ENCODE measurements around the gene HDC. TPM values are rescaled to one million over a fixed set of nuclear protein-coding genes. Genes with fewer than 3 reads are reported as not detected.

Gene HDC
- total RNA-seq, 2 experiments from 2014 or later: 0.19 to 0.21 TPM

DNA sequence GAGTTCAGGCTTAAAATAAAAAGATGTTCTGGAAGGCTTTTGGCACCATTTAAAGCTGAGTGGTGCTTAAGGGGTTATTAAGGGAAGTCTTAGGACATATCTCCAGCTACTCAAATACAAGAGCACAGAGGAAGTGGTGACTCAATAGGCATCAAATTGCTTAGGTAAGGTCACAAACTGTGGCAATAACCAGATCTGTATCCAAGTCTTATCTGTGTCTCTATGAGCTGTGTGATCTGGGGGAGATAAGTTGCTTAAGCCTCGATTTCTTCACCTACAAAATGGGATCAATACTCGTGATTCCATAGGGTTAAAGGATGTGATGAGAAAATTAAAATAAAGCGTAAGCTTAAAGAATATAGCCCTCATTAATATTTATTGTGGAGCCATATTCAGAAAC is 7.6 kb downstream of the HDC start:
- ChIA-PET POLR2A (interaction anchor here (1.1 to 4.2 kb wide), 3 partner anchors 9 to 120 kb away, joined by 3 to 13 read pairs (median 6); no protein-coding TSS in a partner anchor), CTCF (interaction anchor here (0.6 kb wide), 1 partner anchor 106 kb away, joined by 3 read pairs; no protein-coding TSS in a partner anchor)

DNA sequence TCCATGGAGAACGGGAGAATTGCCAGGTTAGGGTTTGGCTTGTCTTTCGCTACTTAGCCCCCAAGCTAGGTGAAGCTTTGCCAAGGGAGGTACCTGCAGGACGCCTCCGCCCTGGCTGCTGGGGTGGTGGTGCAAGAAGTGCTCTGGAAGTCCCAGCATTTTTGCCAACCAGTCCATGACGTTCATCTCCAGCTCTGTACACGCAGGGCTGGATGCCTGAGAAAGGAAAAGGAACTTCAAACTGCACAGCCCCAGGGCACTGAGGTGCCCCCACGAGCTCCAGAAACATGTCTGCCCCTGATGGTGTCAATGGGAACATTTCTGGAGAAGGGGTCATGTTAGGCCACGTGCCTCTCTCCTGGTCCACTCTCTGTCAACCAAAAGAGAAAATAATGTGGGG is 8.2 kb downstream of the HDC start:
- ChIA-PET CTCF (interaction anchor here (0.6 kb wide), 1 partner anchor 50 kb away, joined by 3 read pairs; no protein-coding TSS in a partner anchor), POLR2A (interaction anchor here (1.1 to 4.2 kb wide), 3 partner anchors 9 to 120 kb away, joined by 3 to 13 read pairs (median 6); no protein-coding TSS in a partner anchor)

DNA sequence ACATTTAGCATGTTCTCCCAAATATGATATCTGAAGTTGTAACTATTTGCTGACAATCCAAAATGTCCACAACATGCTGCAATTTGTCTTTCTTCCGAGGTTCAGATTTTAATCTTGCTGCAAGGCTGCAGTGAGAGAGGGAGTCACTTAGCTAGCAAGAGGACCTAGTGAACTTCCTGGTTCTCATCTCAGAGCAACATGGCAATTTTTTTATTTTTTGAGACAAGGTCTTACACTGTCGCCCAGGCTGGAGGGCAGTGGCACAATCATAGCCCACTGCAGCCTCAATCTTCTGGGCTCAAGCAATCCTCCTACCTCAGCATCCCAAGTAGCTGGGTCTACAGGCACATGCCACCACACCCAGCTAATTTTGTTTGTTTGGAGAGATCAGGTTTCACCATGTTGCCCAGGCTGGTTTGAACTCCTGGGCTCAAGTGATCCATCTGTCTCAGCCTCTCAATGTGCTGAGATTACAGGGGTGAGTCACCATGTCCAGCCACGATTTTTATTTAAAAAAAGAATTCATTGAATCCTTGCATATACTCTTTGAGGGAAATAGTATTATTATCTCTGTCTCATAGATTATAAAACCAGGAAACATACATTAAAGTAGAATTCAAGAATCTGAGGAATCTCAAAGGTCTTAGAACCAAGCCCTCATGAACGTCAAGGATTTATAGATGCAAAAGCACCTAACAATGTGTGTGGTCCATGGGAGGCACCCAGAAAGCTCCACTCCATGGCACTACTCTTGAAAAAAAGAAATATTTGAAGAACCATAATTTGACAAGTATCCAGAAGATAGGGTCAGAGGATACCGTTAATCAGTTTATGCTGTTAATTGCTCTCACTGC is 9.1 kb downstream of the HDC start:
- ChIA-PET CTCF (no interaction called here), POLR2A (no interaction called here)

DNA sequence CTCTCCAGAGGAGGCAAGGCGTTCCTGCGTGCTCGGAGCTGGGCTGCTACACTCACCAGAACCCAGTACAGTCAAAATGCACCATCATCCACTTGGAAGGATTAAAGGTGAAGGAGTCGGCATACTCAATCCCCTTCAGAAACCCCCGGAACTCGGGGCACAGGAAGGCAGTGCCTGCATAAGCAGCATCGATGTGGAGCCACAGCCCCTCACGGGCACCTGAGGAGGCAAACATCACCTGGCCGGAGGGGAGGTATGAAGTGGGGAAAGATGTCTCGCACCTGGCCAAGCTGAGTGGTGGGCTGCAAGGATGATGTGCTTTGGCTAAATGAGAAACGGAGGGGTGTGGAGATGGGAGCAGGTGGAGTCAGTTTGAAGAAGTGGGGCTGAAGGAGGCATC is 13.0 kb downstream of the HDC start:
- ChIA-PET CTCF (no interaction called here), POLR2A (no interaction called here)

DNA sequence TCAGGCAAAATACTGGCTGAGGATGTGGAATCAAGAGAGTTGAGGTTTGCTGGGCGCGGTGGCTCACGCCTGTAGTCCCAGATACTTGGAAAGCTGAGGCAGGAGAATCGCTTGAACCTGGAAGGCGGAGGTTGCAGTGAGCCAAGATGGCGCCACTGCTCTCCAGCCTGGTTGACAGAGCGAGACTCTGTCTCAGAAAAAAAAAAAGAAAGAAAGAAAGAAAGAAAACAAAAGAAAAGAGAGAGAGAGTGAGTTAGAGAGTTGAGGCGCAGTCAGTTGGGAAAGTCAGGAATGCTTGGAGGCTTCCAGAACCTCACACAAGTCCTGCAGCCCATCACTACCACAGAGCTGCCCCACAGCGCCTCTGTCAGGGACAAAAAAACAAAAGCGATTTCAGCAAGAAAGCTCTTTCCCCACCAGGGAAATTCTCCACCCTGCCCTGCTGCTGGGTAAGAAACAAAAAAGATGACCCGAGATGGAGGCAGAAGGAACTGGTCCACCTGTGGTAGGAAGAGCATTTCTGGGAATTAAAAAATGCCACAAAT is 13.8 kb downstream of the HDC start:
- POLR2A ChIA-PET: no interaction called here
- CTCF ChIA-PET: no interaction called here

DNA sequence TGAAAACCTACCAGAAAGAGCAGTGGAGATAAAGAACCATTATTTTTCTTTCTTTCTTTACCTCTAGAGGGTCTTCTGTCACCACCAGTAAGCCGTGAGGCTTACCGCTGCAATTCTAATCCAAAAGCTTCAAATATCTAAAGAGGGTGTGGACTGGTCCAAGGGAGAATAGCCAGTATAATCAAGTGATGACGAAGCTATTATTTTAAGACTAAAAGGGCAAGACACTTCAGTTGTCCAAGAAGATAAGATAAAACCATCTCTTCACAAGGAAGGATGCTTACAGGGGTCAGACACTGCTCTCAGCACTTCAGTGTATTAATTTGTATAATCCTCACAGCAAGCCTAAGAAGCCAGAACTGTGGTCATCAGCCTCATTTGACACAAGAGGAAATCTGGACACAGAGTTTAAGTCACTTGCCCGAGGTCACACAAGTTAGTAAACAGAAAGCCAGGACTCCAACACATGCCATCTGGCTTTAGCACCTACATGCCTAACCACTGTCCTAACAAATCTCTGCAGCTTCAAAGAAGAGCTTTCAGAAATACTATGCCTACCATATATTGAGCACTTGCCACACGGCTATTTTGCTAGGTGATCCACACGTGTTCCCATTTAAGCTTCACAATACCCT is 14.6 kb downstream of the HDC start:
- CTCF ChIA-PET: interaction anchor here (2.6 kb wide), 1 partner anchor 10 kb away, joined by 10 read pairs; no protein-coding TSS in a partner anchor

DNA sequence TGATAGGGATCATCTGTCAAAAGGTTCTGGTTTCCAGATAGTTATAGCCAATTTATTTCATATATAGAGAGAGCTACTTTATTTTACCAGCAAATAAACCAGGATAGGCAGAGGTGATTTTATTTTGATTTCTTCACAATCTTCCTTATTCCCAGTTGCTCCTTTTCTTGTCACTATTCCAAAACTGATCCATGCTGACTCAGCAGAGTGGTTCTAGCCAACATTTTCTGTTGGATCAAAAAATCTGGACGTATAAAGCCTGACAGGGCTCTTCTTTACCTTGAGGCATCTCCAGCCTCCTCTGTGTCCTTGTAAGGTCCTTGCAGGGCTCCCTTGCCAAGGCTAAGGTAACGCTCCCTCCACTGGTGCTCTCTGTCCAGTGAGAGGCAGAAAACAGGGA is 15.8 kb downstream of the HDC start:
- ChIA-PET POLR2A (interaction anchor here (1.7 to 2.7 kb wide), 2 partner anchors 10 to 13 kb away, joined by 10 to 13 read pairs; no protein-coding TSS in a partner anchor), CTCF (interaction anchor here (0.9 to 2.6 kb wide), 2 partner anchors 11 to 13 kb away, joined by 3 to 10 read pairs; no protein-coding TSS in a partner anchor)

More for the DNA sequence above, 14.6 kb downstream of the HDC start:
- POLR2A ChIA-PET: no interaction called here

DNA sequence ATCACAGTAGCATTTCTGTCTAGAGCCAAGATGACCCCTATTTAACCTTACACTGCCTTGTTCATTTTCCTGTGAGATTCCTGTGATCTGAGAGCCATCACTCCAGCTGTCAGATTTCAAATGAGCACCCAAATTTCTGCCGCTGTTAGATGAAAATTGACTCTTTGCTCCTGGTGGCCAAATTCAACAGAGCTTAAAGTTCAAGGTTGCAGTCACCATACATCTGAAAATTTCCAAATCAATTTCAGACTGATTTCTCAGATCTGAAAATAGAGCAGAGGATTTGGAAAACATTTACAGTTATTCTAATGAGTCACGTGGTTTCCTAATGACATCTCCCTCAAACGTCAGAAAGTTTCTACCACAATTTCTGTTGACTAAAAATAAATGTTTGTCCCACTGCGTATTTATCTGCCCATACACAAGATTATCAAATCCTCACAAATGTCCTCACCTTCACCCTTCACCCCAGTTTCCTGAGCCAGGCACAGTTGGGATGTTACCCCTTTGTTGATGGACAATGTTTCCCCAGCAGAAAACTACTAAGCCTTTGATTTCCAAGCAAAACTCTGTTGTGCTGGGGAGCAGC is 16.4 kb downstream of the HDC start:
- CTCF ChIA-PET: interaction anchor here (0.7 to 2.6 kb wide), 5 partner anchors 10 to 140 kb away, joined by 3 to 10 read pairs (median 3); partner anchors contain the start of gene SLC27A2
- POLR2A ChIA-PET: interaction anchor here (1.7 to 2.7 kb wide), 2 partner anchors 10 to 14 kb away, joined by 10 to 13 read pairs; no protein-coding TSS in a partner anchor

DNA sequence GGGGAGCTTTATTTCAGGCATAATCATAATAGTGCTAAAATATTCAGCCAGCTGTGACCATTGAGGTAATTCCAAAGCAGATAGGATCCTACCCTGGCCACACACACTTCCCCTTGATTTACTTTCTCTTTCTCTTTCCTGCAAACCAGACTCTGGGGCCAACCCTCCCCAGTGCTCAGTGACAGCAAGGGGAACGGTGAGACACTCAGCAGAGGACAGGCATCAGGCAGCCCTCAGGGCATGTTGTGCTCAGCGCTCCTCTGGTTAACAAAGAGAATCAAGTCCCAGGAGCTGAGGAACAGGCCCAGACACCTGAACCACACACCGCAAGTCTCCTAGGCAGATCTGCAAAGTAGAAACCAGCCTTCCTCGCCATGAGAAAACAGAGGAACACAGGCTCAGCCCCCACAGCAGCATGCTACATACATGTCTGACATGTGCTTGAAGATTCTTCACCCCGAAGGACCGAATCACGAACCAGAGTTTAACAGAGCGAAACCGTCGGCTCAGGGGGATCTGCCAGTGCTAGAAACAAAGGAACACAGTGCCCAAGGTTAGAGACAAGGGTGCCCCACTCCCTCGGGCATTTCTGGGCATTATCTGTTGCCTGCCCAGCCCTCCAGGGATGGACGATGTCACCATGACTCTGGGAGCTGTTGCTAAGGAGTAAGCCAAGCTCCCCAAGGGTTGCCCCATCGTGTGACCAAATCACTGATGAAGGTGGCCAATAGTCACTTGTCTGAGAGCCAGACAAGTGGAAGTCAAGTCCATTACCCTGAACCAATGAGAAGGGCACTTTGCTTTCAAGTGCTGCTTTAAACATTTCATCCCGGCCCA is 17.5 kb downstream of the HDC start:
- CTCF ChIA-PET: interaction anchor here (0.9 to 1.9 kb wide), 3 partner anchors 14 to 66 kb away, joined by 3 to 8 read pairs (median 3); partner anchors contain the start of gene SLC27A2
- POLR2A ChIA-PET: interaction anchor here (0.8 to 2.7 kb wide), 4 partner anchors 11 to 71 kb away, joined by 3 to 13 read pairs (median 6); no protein-coding TSS in a partner anchor

DNA sequence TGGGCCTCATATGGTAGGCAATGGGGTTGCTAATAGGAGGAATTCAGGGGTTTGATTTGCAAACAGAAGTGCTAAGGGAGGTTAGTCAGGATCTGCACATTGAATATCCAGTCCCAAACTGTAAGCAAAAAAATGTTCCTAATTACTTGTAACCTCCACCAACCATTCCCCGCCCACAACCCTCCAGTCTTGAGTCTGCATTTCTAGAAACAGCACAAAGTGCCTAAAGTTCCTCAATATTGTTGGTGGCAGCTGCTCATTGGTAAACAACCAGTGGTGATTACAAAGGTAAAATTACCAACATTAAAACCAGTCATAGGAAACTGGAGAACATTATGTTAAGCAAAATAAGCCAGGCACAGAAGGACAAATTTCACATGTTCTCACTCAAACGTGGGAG is 18.9 kb downstream of the HDC start:
- POLR2A ChIA-PET: no interaction called here
- CTCF ChIA-PET: interaction anchor here (0.7 to 1.1 kb wide), 2 partner anchors 14 to 100 kb away, joined by 3 read pairs; no protein-coding TSS in a partner anchor

DNA sequence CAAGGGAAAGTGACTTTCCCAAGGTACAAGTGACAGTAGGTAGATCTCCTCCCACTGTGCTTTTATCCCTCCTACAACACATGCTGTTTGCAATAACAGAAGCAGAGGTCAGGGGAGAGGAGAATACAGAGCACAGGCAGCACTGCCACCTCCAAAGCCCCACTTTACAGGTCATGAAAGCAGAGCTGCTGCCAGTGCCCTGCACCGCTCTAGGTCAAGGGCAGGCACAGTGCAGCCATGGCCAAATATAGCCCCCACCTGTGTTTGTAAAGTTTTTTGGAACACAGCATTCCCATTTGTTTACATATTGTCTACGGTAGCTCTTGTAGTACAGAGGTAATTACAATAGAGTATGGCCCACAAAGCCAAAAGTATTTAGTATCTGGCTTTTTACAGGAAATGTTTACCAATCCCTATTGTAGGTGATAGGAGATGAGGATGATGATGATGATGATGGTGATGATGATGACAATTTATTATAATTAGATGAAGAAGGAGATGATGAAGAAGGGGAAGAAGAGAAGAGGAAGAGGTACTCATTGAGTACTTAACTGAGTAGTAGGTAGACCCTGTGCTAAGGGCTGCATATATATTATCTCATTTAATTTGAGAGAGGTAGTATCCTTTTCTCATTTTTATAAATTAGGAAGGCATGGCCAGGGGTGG is 20.4 kb downstream of the HDC start:
- POLR2A ChIA-PET: no interaction called here
- CTCF ChIA-PET: no interaction called here

DNA sequence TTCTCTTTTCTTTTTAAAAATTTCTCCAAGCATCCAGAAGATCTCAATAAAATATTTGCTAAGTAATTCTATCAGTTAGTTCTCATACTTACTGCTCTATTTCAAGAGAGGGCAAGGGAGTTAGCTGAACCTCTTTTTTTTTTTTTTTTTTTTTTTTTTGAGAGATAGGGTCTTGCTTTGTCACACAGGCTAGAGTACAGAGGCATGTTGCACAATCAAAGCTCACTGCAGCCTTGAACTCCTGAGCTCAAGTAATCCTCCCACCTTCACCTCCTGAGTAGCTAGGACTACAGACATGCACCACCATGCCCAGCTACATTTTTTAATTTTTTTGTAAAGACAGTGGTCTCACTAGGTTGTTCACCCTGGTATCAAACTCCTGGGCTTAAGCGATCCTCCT is 21.4 kb downstream of the HDC start:
- CTCF ChIA-PET: interaction anchor here (0.6 kb wide), 1 partner anchor 111 kb away, joined by 3 read pairs; the partner anchor contains the start of gene GABPB1

DNA sequence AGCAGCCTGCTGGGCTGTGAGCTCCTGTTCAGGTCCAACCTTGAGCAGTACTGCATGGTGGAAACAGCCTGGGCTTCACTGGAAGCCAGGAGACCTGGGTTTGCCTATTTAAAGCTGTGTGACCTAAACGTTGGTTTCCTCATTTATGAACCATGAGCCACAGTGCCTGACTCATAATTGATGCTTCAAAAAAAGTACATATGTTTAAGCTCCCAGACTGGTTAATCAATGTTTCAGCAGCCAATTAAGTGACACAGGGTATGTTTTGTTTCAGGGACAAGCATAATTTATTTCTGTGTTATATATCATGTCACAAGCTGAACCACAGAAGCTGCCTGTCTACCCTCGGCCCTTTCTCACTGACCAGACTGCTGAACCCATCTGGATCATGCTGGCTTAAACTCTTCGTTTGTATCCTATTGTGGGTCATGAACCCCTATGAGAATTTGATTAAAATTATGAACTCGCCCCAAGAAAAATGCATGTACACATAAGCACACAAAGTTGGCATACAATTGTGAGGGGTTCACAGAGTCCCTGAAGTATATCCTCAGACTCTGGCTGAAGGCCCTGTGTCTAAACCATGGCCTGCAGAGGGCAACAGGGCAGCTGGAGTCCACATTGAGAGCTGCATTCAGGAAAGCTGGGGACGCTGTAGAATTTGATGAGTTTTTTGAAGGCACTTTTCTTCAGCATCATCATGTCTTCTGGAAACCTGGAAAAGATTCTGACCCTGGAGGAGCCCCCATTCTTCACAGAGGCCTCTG is 23.7 kb downstream of the HDC start:
- POLR2A ChIA-PET: interaction anchor here (0.6 kb wide), 1 partner anchor 114 kb away, joined by 3 read pairs; no protein-coding TSS in a partner anchor
- CTCF ChIA-PET: interaction anchor here (1.2 to 1.8 kb wide), 2 partner anchors 20 to 74 kb away, joined by 3 to 4 read pairs; no protein-coding TSS in a partner anchor

More for the DNA sequence above, 21.4 kb downstream of the HDC start:
- POLR2A ChIA-PET: no interaction called here

DNA sequence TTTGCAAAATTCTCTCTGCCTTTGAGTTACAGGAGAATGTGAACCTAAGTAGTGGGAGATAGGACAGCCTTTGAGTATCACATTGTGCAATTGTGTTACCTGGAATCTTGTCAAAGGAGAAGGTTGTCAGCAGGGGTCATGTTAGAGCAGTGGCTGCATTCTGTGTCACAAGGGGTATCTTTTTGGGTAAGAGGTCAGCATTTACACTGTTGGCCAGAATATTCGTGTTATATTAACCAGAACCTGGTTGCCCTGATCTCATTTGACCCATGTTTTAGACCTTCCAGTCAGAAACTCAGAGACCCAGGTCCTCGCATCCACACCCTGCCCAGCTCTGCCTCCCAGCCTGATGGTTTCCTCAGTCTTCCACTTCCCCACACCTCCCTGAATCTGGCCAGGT is 27.3 kb downstream of the HDC start:
- ChIA-PET CTCF (no interaction called here), POLR2A (no interaction called here)

DNA sequence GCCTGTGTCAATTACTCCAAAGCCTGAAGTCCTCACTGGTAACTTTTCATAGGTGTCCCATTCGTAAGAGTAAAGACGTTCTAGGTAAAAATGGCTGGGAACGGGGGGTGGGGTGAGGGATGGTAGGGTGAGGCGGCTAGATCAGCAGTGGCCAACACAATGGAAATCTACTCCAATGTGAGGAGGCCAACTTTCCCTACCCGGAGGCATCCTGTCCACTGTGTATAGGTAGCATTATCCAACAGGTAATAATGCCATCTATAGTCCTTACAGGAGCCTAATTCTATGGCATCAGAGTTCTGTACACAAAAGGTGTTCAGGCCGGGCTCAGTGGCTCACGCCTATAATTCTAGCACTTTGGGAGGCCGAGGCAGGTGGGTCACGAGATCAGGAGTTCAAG is 29.1 kb downstream of the HDC start:
- POLR2A ChIA-PET: no interaction called here
- CTCF ChIA-PET: no interaction called here

DNA sequence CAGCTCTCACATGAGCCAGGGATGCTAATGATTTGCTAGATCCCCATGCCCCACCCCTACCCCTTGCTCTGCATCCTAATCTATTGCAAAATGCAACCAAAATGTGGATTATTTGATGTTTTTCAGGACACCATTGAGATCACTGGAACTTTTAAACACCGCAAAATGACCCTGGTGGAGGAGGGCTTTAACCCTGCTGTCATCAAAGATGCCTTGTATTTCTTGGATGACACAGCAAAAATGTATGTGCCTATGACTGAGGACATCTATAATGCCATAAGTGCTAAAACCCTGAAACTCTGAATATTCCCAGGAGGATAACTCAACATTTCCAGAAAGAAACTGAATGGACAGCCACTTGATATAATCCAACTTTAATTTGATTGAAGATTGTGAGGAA is 29.7 kb downstream of the HDC start:
- POLR2A ChIA-PET: no interaction called here
- CTCF ChIA-PET: no interaction called here

DNA sequence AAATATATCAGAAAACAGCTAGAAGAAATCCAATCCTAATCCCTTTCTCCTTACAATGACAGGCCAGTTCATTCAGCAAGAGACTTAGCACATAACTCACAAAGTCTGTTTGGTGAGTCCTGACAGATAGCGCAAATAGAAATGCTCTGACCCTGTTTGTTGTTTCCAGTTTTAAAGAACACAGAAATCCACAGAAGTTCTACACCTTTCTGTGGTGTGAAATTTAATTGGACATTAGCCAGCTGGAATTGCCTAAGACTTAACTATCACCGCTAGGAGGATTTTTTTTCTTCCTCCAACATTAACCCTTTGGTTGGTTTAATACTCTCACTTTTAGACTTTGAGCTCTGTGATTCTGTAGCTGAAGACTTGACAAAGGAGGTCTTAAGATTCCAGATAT is 30.8 kb downstream of the HDC start:
- ChIA-PET CTCF (no interaction called here), POLR2A (no interaction called here)

All from activated CD8-positive, alpha-beta memory T cell treated with anti-CD3 and anti-CD28 coated beads for 36 hours (primary cell).